Gastroesophageal sphincter (tissue), 3 donors: Measurements from ENCODE around the gene EPHA4.

Experiments used
- CTCF ChIP-seq, 4 experiments: fragments of 200-600 bp in 2 of 4; fragments of 450-650 bp in 2 of 4; sonication (generic) in 1 of 4; IDR thresholded peaks; one replicate each; pipeline ENCODE4 v1.5.1; 2017 to 2019; ENCODE audit warnings: antibody characterized with exemption in 4 of 4, mild to moderate bottlenecking in 2 of 4, moderate library complexity in 2 of 4
- POLR2A ChIP-seq, 2 donors: fragments of 450-650 bp; IDR thresholded peaks; one replicate each; pipeline ENCODE4 v1.6.1; 2017; ENCODE audit warnings: antibody characterized with exemption in 2 of 2, mild to moderate bottlenecking in 2 of 2, moderate library complexity in 1 of 2
- POLR2AphosphoS5 ChIP-seq: sonication (generic); formaldehyde crosslinking; IDR thresholded peaks from one replicate; pipeline ENCODE4 v1.6.1; 2017; ENCODE audit warnings: antibody characterized with exemption

DNA sequence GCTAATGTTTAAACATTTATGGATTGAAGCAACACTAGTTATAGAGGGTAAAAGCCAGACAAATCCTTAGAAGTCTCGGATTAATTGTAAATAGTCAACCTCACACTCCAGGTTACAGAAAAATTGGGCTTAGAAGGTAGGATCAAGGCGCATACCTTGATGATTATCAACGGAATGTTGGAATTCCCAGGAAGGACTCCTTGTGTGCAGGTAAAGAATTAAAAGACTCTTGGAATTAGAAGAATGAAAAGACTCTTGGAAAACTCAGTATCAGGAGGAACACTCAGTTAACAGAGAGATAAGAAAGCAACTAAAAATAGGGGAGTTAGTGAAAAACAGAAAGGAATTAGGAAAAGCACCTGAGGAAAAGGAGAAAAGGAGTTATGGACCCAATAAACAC, 29.3 kb upstream of the EPHA4 start:
- TF ChIP-seq POLR2AphosphoS5 (no peak), CTCF (IDR thresholded peaks at IDR 0.05) (no peak), POLR2A (IDR thresholded peaks at IDR 0.05) (no peak)
